ENCODE data around the gene MACROH2A1.

Gene MACROH2A1

GRCh38 chr5:135317286-135317685 lies 81.7 kb downstream of the MACROH2A1 start:
- H3K4me3 ChIP-seq (ENCODE audit: control insufficient read depth, low read depth, low read length): no peak overlapping the region
- no peak for TF ChIP-seq CTCF (IDR thresholded peaks at IDR 0.05; ENCODE audit: control insufficient read depth, insufficient read depth, low read depth, low read length, missing control alignments)
- no peak for DNase-seq (ENCODE audit: low read depth)

GRCh38 chr5:135315386-135315785 lies 83.6 kb downstream of the MACROH2A1 start:
- DNase-seq (ENCODE audit: low read depth): no peak
- H3K4me3 ChIP-seq (ENCODE audit: control insufficient read depth, low read depth, low read length): no peak overlapping the region
- no peak for TF ChIP-seq CTCF (IDR thresholded peaks at IDR 0.05; ENCODE audit: control insufficient read depth, insufficient read depth, low read depth, low read length, missing control alignments)

GRCh38 chr5:135313946-135314345 lies 85.1 kb downstream of the MACROH2A1 start:
- no peak for DNase-seq (ENCODE audit: low read depth)
- no peak for TF ChIP-seq CTCF (IDR thresholded peaks at IDR 0.05; ENCODE audit: control insufficient read depth, insufficient read depth, low read depth, low read length, missing control alignments)
- no peak overlapping the region for H3K4me3 ChIP-seq (ENCODE audit: control insufficient read depth, low read depth, low read length)

- no peak for DNase-seq (ENCODE audit: low read depth)
- TF ChIP-seq CTCF (IDR thresholded peaks at IDR 0.05; ENCODE audit: control insufficient read depth, insufficient read depth, low read depth, low read length, missing control alignments): no peak
Measured at GRCh38 chr5:135313405-135313804, 85.6 kb downstream of the MACROH2A1 start.

GRCh38 chr5:135312255-135312935 lies 86.6 kb downstream of the MACROH2A1 start:
- no peak for DNase-seq (ENCODE audit: low read depth)
- no peak overlapping the region for H3K4me3 ChIP-seq (ENCODE audit: control insufficient read depth, low read depth, low read length)
- TF ChIP-seq CTCF (IDR thresholded peaks at IDR 0.05; ENCODE audit: control insufficient read depth, insufficient read depth, low read depth, low read length, missing control alignments): no peak

More at GRCh38 chr5:135313405-135313804, 85.6 kb downstream of the MACROH2A1 start:
- no peak overlapping the region for H3K4me3 ChIP-seq (ENCODE audit: control insufficient read depth, low read depth, low read length)

GRCh38 chr5:135310328-135310989 lies 88.6 kb downstream of the MACROH2A1 start:
- DNase-seq (ENCODE audit: low read depth): peak; percentile 54
- H3K4me3 ChIP-seq (ENCODE audit: control insufficient read depth, low read depth, low read length): no peak overlapping the region
- no peak for TF ChIP-seq CTCF (IDR thresholded peaks at IDR 0.05; ENCODE audit: control insufficient read depth, insufficient read depth, low read depth, low read length, missing control alignments)

Measured in AG09309 (cell line).